ENCODE measurements around the gene FANK1.

FANK1 gene

GRCh38 chr10:125868372-125868975, 27.9 kb upstream of the FANK1 start:
- H3K4me3 ChIP-seq (replicated peaks; ENCODE audit: low read depth, low read length): no peak overlapping the region
- TF ChIP-seq CTCF (IDR thresholded peaks at IDR 0.05; ENCODE audit: insufficient read depth, low read length, poor library complexity, severe bottlenecking): peak; percentile 83
- H3K36me3 ChIP-seq (ENCODE audit: control insufficient read depth, insufficient read depth, low read length): no peaks in the 10 kb centered on the region; the same call in 1 of the 2 replicates
- no peaks in the 10 kb centered on the region for H3K27me3 ChIP-seq (replicated peaks; ENCODE audit: control insufficient read depth, insufficient read depth, low read length)
- no peak for DNase-seq (ENCODE audit: extremely low read depth, insufficient read length)

GRCh38 chr10:125871338-125871737, 25.0 kb upstream of the FANK1 start:
- Histone ChIP-seq H3K4me3 (replicated peaks; ENCODE audit: low read depth, low read length) (no peak overlapping the region), H3K36me3 (ENCODE audit: control insufficient read depth, insufficient read depth, low read length) (no peaks in the 10 kb centered on the region), H3K27me3 (replicated peaks; ENCODE audit: control insufficient read depth, insufficient read depth, low read length) (no peaks in the 10 kb centered on the region)
- no peak for TF ChIP-seq CTCF (IDR thresholded peaks at IDR 0.05; ENCODE audit: insufficient read depth, low read length, poor library complexity, severe bottlenecking)
- no peak for DNase-seq (ENCODE audit: extremely low read depth, insufficient read length)

GRCh38 chr10:125878957-125879835, 17.2 kb upstream of the FANK1 start:
- Histone ChIP-seq H3K27me3 (replicated peaks; ENCODE audit: control insufficient read depth, insufficient read depth, low read length) (no peaks in the 10 kb centered on the region), H3K36me3 (ENCODE audit: control insufficient read depth, insufficient read depth, low read length) (no peaks in the 10 kb centered on the region), H3K4me3 (replicated peaks; ENCODE audit: low read depth, low read length) (no peak overlapping the region)
- DNase-seq (ENCODE audit: extremely low read depth, insufficient read length): no peak
- TF ChIP-seq CTCF (IDR thresholded peaks at IDR 0.05; ENCODE audit: insufficient read depth, low read length, poor library complexity, severe bottlenecking): no peak

- no peak for TF ChIP-seq CTCF (IDR thresholded peaks at IDR 0.05; ENCODE audit: insufficient read depth, low read length, poor library complexity, severe bottlenecking)
These were observed 15.6 kb upstream of the FANK1 start for GRCh38 chr10:125880719-125881118.

GRCh38 chr10:125881192-125881591, 15.2 kb upstream of the FANK1 start, which contains the start of gene DHX32:
DHX32 (minus strand) TSS chr10:125881292; CDS start chr10:125880824, 468 bp downstream.
- TF ChIP-seq CTCF (IDR thresholded peaks at IDR 0.05; ENCODE audit: insufficient read depth, low read length, poor library complexity, severe bottlenecking): no peak
- Histone ChIP-seq H3K27me3 (replicated peaks; ENCODE audit: control insufficient read depth, insufficient read depth, low read length) (no peaks in the 10 kb centered on the region), H3K4me3 (replicated peaks; ENCODE audit: low read depth, low read length) (no peak within 1 kb of the TSS), H3K36me3 (ENCODE audit: control insufficient read depth, insufficient read depth, low read length) (no peaks in the 10 kb centered on the region)
- DNase-seq (ENCODE audit: extremely low read depth, insufficient read length): no peak

More at GRCh38 chr10:125880719-125881118, 15.6 kb upstream of the FANK1 start:
- H3K36me3 ChIP-seq (ENCODE audit: control insufficient read depth, insufficient read depth, low read length): no peaks in the 10 kb centered on the region
- no peak for DNase-seq (ENCODE audit: extremely low read depth, insufficient read length)
- H3K4me3 ChIP-seq (replicated peaks; ENCODE audit: low read depth, low read length): no peak overlapping the region
- H3K27me3 ChIP-seq (replicated peaks; ENCODE audit: control insufficient read depth, insufficient read depth, low read length): no peaks in the 10 kb centered on the region
